Measurements from ENCODE around the gene TSC22D2.
"Not testable (repeated sequence)": the region's sequence is repeated elsewhere in the genome, so short reads cannot be mapped to it uniquely, and the experiment has no call there.

DNA sequence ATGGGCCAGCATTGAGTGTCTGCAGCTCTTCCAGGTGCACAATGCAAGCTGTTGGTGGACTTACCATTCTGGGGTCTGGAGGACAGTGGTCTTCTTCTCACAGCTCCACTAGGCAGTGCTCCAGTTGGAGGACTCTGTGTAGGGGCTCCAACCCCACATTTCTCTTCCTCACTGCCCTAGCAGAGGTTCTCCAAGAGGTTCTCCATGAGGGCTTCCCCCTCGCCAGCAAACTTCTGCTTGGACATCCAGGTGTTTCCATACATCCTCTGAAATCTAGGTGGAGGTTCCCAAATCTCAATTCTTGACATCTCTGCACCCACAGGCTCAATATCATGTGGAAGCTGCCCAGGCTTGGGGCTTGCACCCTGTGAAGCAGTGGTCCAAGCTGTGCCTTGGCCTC is 92.9 kb downstream of the TSC22D2 start:
- TF ChIP-seq REST (IDR thresholded peaks at IDR 0.05; ENCODE audit: insufficient read depth in 1 of 2, low read depth in 2 of 2, low read length in 1 of 2); POLR2AphosphoS5 (IDR thresholded peaks at IDR 0.05; ENCODE audit: low read depth, low read length); CTCF (IDR thresholded peaks at IDR 0.05): not testable (repeated sequence)
